Measurements from ENCODE around the gene C1QTNF1. TPM values are rescaled to one million over a fixed set of nuclear protein-coding genes. Genes with fewer than 3 reads are reported as not detected.

Gene C1QTNF1
- total RNA-seq, 2 experiments from 2014 or later: not detected

GRCh38 chr17:78996781-78997201 lies 27.2 kb upstream of the C1QTNF1 start:
- ATAC-seq (no peak), DNase-seq (no peak)
- H3K4me3 Mint-ChIP-seq: no peak overlapping the region
- H3K27ac Mint-ChIP-seq: no peak overlapping the region
- no peaks in the 10 kb centered on the region for H3K9me3 Mint-ChIP-seq (ENCODE audit: low read depth)
- H3K4me1 Mint-ChIP-seq: no peaks in the 10 kb centered on the region
- CTCF ChIA-PET: interaction anchor here (1.0 to 1.6 kb wide), 3 partner anchors 10 to 91 kb away, joined by 3 to 8 read pairs (median 3); no protein-coding TSS in a partner anchor
- H3K27me3 Mint-ChIP-seq: no peaks in the 10 kb centered on the region
- peaks cover 31% of the 10 kb centered on the region for H3K36me3 Mint-ChIP-seq

GRCh38 chr17:78997231-78997741 lies 26.7 kb upstream of the C1QTNF1 start:
- no peak for DNase-seq
- Mint-ChIP-seq H3K4me1 (no peaks in the 10 kb centered on the region), H3K9me3 (ENCODE audit: low read depth) (no peaks in the 10 kb centered on the region), H3K36me3 (peaks cover 31% of the 10 kb centered on the region), H3K27ac (no peak overlapping the region), H3K27me3 (no peaks in the 10 kb centered on the region), H3K4me3 (no peak overlapping the region)
- ATAC-seq: no peak
- CTCF ChIA-PET: no interaction called here

- CTCF ChIA-PET: no interaction called here
- Mint-ChIP-seq H3K27ac (no peak overlapping the region), H3K4me3 (no peak overlapping the region), H3K36me3 (peaks cover 30% of the 10 kb centered on the region), H3K27me3 (no peaks in the 10 kb centered on the region), H3K9me3 (ENCODE audit: low read depth) (no peaks in the 10 kb centered on the region), H3K4me1 (no peaks in the 10 kb centered on the region)
- DNase-seq: no peak
- ATAC-seq: no peak
Measured at GRCh38 chr17:78997881-78998280, 26.1 kb upstream of the C1QTNF1 start.

- Mint-ChIP-seq H3K4me3 (no peak overlapping the region), H3K27ac (no peak overlapping the region), H3K27me3 (no peaks in the 10 kb centered on the region), H3K4me1 (no peaks in the 10 kb centered on the region), H3K36me3 (peaks cover 25% of the 10 kb centered on the region), H3K9me3 (ENCODE audit: low read depth) (no peaks in the 10 kb centered on the region)
- CTCF ChIA-PET: no interaction called here
- DNase-seq (no peak), ATAC-seq (no peak)
Measured at GRCh38 chr17:78998311-78999055, 25.5 kb upstream of the C1QTNF1 start.

- no peaks in the 10 kb centered on the region for H3K9me3 Mint-ChIP-seq (ENCODE audit: low read depth)
- H3K27me3 Mint-ChIP-seq: no peaks in the 10 kb centered on the region
- DNase-seq (no peak), ATAC-seq (no peak)
- H3K36me3 Mint-ChIP-seq: peaks cover 23% of the 10 kb centered on the region
- CTCF ChIA-PET: no interaction called here
- no peaks in the 10 kb centered on the region for H3K4me1 Mint-ChIP-seq
- H3K4me3 Mint-ChIP-seq: no peak overlapping the region
- no peak overlapping the region for H3K27ac Mint-ChIP-seq
Measured at GRCh38 chr17:78999056-78999768, 24.8 kb upstream of the C1QTNF1 start.

- Mint-ChIP-seq H3K27me3 (no peaks in the 10 kb centered on the region), H3K4me1 (no peaks in the 10 kb centered on the region)
- CTCF ChIA-PET: interaction anchor here (0.5 kb wide), 1 partner anchor 154 kb away, joined by 3 read pairs; no protein-coding TSS in a partner anchor
Measured at GRCh38 chr17:78999947-79000395, 24.0 kb upstream of the C1QTNF1 start.

GRCh38 chr17:79000396-79001189 lies 23.4 kb upstream of the C1QTNF1 start:
- Mint-ChIP-seq H3K27me3 (no peaks in the 10 kb centered on the region), H3K4me3 (no peak overlapping the region), H3K4me1 (peaks cover 5% of the 10 kb centered on the region), H3K9me3 (ENCODE audit: low read depth) (no peaks in the 10 kb centered on the region), H3K27ac (no peak overlapping the region), H3K36me3 (peaks cover 15% of the 10 kb centered on the region)
- ATAC-seq (no peak), DNase-seq (no peak)
- CTCF ChIA-PET: interaction anchor here (0.5 kb wide), 1 partner anchor 155 kb away, joined by 3 read pairs; no protein-coding TSS in a partner anchor

More at GRCh38 chr17:78999947-79000395, 24.0 kb upstream of the C1QTNF1 start:
- Mint-ChIP-seq H3K9me3 (ENCODE audit: low read depth) (no peaks in the 10 kb centered on the region), H3K36me3 (peaks cover 20% of the 10 kb centered on the region), H3K27ac (no peak overlapping the region), H3K4me3 (no peak overlapping the region)
- no peak for DNase-seq
- no peak for ATAC-seq

GRCh38 chr17:79001190-79002020 lies 22.6 kb upstream of the C1QTNF1 start:
- ATAC-seq (no peak), DNase-seq (no peak)
- Mint-ChIP-seq H3K9me3 (ENCODE audit: low read depth) (no peaks in the 10 kb centered on the region), H3K4me3 (no peak overlapping the region), H3K27me3 (no peaks in the 10 kb centered on the region), H3K4me1 (peaks cover 13% of the 10 kb centered on the region), H3K27ac (no peak overlapping the region), H3K36me3 (peaks cover 11% of the 10 kb centered on the region)
- CTCF ChIA-PET: no interaction called here

GRCh38 chr17:79002291-79002690 lies 21.7 kb upstream of the C1QTNF1 start:
- H3K9me3 Mint-ChIP-seq (ENCODE audit: low read depth): no peaks in the 10 kb centered on the region
- no peak for ATAC-seq
- DNase-seq: no peak
- peaks cover 21% of the 10 kb centered on the region for H3K4me1 Mint-ChIP-seq
- CTCF ChIA-PET: interaction anchor here (1.5 kb wide), 1 partner anchor 9 kb away, joined by 4 read pairs; no protein-coding TSS in a partner anchor
- no peak overlapping the region for H3K27ac Mint-ChIP-seq
- peaks cover 7% of the 10 kb centered on the region for H3K36me3 Mint-ChIP-seq
- no peak overlapping the region for H3K4me3 Mint-ChIP-seq
- H3K27me3 Mint-ChIP-seq: no peaks in the 10 kb centered on the region

- Mint-ChIP-seq H3K36me3 (peaks cover 5% of the 10 kb centered on the region), H3K4me1 (peaks cover 28% of the 10 kb centered on the region), H3K4me3 (no peak overlapping the region), H3K27me3 (no peaks in the 10 kb centered on the region), H3K9me3 (ENCODE audit: low read depth) (no peaks in the 10 kb centered on the region), H3K27ac (no peak overlapping the region)
- CTCF ChIA-PET: interaction anchor here (1.5 kb wide), 1 partner anchor 10 kb away, joined by 4 read pairs; no protein-coding TSS in a partner anchor
- DNase-seq (no peak), ATAC-seq (no peak)
Measured at GRCh38 chr17:79002796-79003593, 21.0 kb upstream of the C1QTNF1 start.

GRCh38 chr17:79003661-79004411 lies 20.1 kb upstream of the C1QTNF1 start:
- DNase-seq (no peak), ATAC-seq (no peak)
- Mint-ChIP-seq H3K27ac (no peak overlapping the region), H3K36me3 (peaks cover 5% of the 10 kb centered on the region), H3K4me3 (no peak overlapping the region), H3K4me1 (peaks cover 36% of the 10 kb centered on the region), H3K27me3 (no peaks in the 10 kb centered on the region), H3K9me3 (ENCODE audit: low read depth) (no peaks in the 10 kb centered on the region)
- CTCF ChIA-PET: interaction anchor here (1.5 kb wide), 1 partner anchor 11 kb away, joined by 4 read pairs; no protein-coding TSS in a partner anchor

Measured in activated CD8-positive, alpha-beta memory T cell treated with anti-CD3 and anti-CD28 coated beads, Interleukin-2, amount 10 ng/mL, durations not matched to agents 7 days and 5 days (primary cell).